Tibial nerve (tissue), 4 donors: Measurements from ENCODE around the gene EYA3. TPM values are rescaled to one million over a fixed set of nuclear protein-coding genes. Genes with fewer than 3 reads are reported as not detected.

ENCODE experiments used
- DNase-seq, 2 donors: peaks; one replicate each; pipeline ENCODE4 v3.0.0-alpha.2; 2019; ENCODE audit warnings: low spot score in 2 of 2
- H3K27ac ChIP-seq, 4 donors: fragments of 200-600 bp; sonication (generic) in 3 of 4; one replicate each; pipeline ENCODE4 v1.5.1; 2017 to 2019; ENCODE audit warnings: mild to moderate bottlenecking in 1 of 4
- H3K27me3 ChIP-seq, 2 donors: fragments of 200-600 bp; sonication (generic) in 1 of 2; one replicate each; pipeline versions ENCODE4 v1.5.1 to v1.6.0; 2017 to 2019
- H3K36me3 ChIP-seq, 3 donors: fragments of 200-600 bp; sonication (generic); one replicate each; pipeline ENCODE4 v1.5.1; 2018 to 2019
- H3K4me1 ChIP-seq, 4 donors: fragments of 200-600 bp; sonication (generic) in 3 of 4; one replicate each; pipeline ENCODE4 v1.5.1; 2017 to 2019
- H3K4me3 ChIP-seq, 4 donors: fragments of 200-600 bp; sonication (generic) in 3 of 4; one replicate each; pipeline ENCODE4 v1.5.1; 2017 to 2019; ENCODE audit warnings: mild to moderate bottlenecking in 1 of 4, moderate library complexity in 1 of 4
- H3K9me3 ChIP-seq, 4 donors: fragments of 200-600 bp; sonication (generic) in 3 of 4; one replicate each; pipeline ENCODE4 v1.5.1; 2017 to 2019
- CTCF ChIP-seq, 5 experiments: fragments of 200-600 bp in 3 of 5; fragments of 450-650 bp in 2 of 5; sonication (generic) in 3 of 5; IDR thresholded peaks; one replicate each; pipeline ENCODE4 v1.5.1; 2016 to 2019; ENCODE audit warnings: antibody characterized with exemption in 5 of 5, mild to moderate bottlenecking in 3 of 5, moderate library complexity in 2 of 5
- EP300 ChIP-seq, 2 donors: sonication (generic); formaldehyde crosslinking; IDR thresholded peaks; one replicate each; pipeline ENCODE4 v1.6.1; 2017; ENCODE audit warnings: antibody characterized with exemption in 2 of 2, mild to moderate bottlenecking in 1 of 2
- POLR2A ChIP-seq, 2 donors: fragments of 450-650 bp; IDR thresholded peaks; one replicate each; pipeline ENCODE4 v1.6.1; 2017; ENCODE audit warnings: antibody characterized with exemption in 2 of 2, mild to moderate bottlenecking in 2 of 2, moderate library complexity in 2 of 2
- WGBS, 2 donors: methylation state at CpG; one replicate each; pipeline ENCODE4 v1.1.5; 2018; 5-methylcytosine and 5-hydroxymethylcytosine counted together
- total RNA-seq, 4 donors: library from RNA; depleted of rRNA; stranded (reverse); fragments of >200 nt; gene quantifications; one replicate each; pipeline ENCODE4 v1.1.0, GENCODE V29; 2016

The EYA3 gene
- total RNA-seq, 4 donors from 2014 or later: 9.2 to 17.6 (median 14.6) TPM

- Histone ChIP-seq H3K27me3 (no peaks in the 10 kb centered on the region), H3K9me3 (no peaks in the 10 kb centered on the region), H3K27ac (no peak overlapping the region), H3K4me3 (no peak overlapping the region), H3K36me3 (no peaks in the 10 kb centered on the region), H3K4me1 (peaks cover 0 to 8% (median 0%) of the 10 kb centered on the region in 4 donors)
- 83 to 85% methylated on average over 1 of the region's 1 CpG for WGBS, 2 donors
- DNase-seq: no peak
- TF ChIP-seq CTCF (IDR thresholded peaks at IDR 0.05) (no peak), POLR2A (IDR thresholded peaks at IDR 0.05) (no peak), EP300 (IDR thresholded peaks at IDR 0.05) (no peak)
Observed at GRCh38 chr1:28102189-28102588, 13.8 kb upstream of the EYA3 start.

GRCh38 chr1:28099050-28099769, 10.8 kb upstream of the EYA3 start:
- H3K27ac ChIP-seq: no peak overlapping the region
- H3K4me1 ChIP-seq: no peaks in the 10 kb centered on the region
- no peaks in the 10 kb centered on the region for H3K36me3 ChIP-seq
- no peak for DNase-seq
- TF ChIP-seq POLR2A (IDR thresholded peaks at IDR 0.05) (no peak), EP300 (IDR thresholded peaks at IDR 0.05) (no peak), CTCF (IDR thresholded peaks at IDR 0.05) (no peak)
- H3K4me3 ChIP-seq: no peak overlapping the region
- 87 to 90% methylated on average over 5 of the region's 5 CpGs for WGBS, 2 donors
- no peaks in the 10 kb centered on the region for H3K9me3 ChIP-seq
- H3K27me3 ChIP-seq: peaks cover 0 to 4% of the 10 kb centered on the region in 2 donors

GRCh38 chr1:28097100-28097472, 8.7 kb upstream of the EYA3 start:
- Histone ChIP-seq H3K36me3 (no peaks in the 10 kb centered on the region), H3K9me3 (no peaks in the 10 kb centered on the region), H3K27me3 (peaks cover 0 to 11% of the 10 kb centered on the region in 2 donors), H3K4me1 (no peaks in the 10 kb centered on the region), H3K4me3 (no peak overlapping the region), H3K27ac (no peak overlapping the region)
- TF ChIP-seq CTCF (IDR thresholded peaks at IDR 0.05) (no peak), EP300 (IDR thresholded peaks at IDR 0.05) (no peak), POLR2A (IDR thresholded peaks at IDR 0.05) (no peak)
- 82 to 90% methylated on average over 4 of the region's 4 CpGs for WGBS, 2 donors
- no peak for DNase-seq

GRCh38 chr1:28096210-28097099, 8.0 kb upstream of the EYA3 start:
- Histone ChIP-seq H3K36me3 (no peaks in the 10 kb centered on the region), H3K27me3 (peaks cover 0 to 11% of the 10 kb centered on the region in 2 donors), H3K4me3 (no peak overlapping the region), H3K4me1 (no peaks in the 10 kb centered on the region), H3K9me3 (no peaks in the 10 kb centered on the region), H3K27ac (no peak overlapping the region)
- 87 to 89% methylated on average over 17 of the region's 17 CpGs for WGBS, 2 donors
- TF ChIP-seq EP300 (IDR thresholded peaks at IDR 0.05) (no peak), POLR2A (IDR thresholded peaks at IDR 0.05) (no peak), CTCF (IDR thresholded peaks at IDR 0.05) (no peak)
- no peak for DNase-seq
